GM21737 (cell line): ENCODE measurements around the gene MYO18B.

ENCODE experiments used
- ATAC-seq: cut with Tn5 transposase; IDR thresholded peaks from one replicate; pipeline ENCODE4 v1.9.1; 2021; ENCODE audit warnings: mild to moderate bottlenecking, moderate library complexity; ENCODE audit not compliant: unreplicated experiment

Gene MYO18B

GRCh38 chr22:26031641-26032040 lies 289.7 kb downstream of the MYO18B start:
- ATAC-seq = no peak

DNA sequence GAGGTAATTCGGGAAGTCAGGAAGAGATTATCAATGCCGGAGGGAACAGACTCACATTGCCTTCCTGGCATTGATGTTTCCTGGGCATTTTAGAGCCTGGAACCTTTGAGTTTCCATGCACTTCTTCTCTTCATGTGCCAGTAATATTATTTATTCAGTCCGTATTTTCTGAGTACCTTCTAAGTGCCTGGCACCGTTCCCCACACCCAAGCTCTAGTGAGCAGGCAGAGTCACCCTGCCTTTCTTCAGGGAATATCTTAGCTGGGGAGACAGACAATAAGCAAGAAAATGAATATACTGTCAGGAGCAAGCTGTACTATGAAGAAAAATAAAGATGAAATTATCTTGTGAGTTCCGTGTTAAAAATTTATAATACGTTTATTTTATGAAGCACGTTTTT lies 291.1 kb downstream of the MYO18B start:
- no peak for ATAC-seq

- ATAC-seq = no peak
Observed at GRCh38 chr22:26033586-26033985, 291.6 kb downstream of the MYO18B start.

- ATAC-seq = no peak
Observed at GRCh38 chr22:26035523-26035922, 293.5 kb downstream of the MYO18B start.

GRCh38 chr22:26038365-26038764 lies 296.4 kb downstream of the MYO18B start:
- ATAC-seq = no peak

DNA sequence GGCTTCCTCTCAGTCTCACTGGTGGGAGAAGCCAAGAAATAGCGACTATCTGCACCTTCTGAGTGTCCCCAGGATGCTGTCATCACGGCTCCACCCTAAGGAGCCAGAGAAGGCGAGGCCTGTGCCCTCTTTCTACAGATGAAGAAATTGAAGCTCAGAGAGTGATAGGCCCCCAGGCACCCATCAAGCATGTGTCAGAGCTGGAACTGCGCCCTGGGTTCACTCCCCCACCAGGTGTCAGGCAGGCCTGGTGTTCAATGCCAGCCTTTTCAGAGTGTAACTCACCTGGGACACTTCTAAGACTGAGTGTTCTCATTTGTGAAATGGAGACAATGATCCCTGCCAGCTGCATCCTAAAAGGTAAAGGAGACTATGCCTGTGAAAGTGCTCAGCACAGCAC lies 299.9 kb downstream of the MYO18B start:
- no peak for ATAC-seq

DNA sequence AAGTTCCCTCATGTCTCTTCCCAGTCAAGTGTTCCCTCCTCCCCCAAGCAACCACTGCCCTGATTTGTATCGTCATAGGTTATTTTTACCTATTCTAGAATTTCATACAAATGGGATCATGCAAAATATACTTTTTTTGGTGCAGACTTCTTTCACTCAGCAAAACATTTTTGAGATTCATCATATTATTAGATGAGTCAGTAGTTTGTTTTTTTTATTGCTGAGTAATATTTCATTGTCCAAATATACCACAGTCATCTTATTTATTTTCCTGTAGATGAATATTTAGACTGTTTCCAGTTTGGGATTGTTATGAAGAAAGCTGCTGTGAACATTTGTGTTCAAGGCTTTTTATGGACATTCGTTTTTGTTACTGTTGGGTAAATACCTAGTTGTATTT lies 301.0 kb downstream of the MYO18B start:
- ATAC-seq = no peak

- ATAC-seq = no peak
Observed at GRCh38 chr22:26045051-26045450, 303.1 kb downstream of the MYO18B start.

- no peak for ATAC-seq
Observed at GRCh38 chr22:26045860-26046259, 303.9 kb downstream of the MYO18B start.

DNA sequence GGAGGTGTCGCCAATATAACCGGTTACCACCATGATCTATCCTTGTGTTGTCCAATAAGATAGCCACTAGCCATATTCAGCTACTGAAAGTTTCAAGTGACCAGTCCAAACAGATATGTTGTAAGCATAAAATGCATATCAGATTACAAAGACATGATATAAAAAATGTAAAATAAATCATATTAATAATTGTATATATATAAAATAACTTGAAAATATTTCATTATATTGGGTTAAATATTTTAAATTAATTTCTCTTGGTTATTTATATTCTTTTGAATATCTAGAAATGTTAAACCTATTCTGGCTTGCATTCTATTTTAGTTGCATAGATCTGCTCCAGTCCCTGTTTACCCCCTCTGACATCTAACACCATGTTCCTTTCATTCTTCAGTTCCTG lies 305.5 kb downstream of the MYO18B start:
- ATAC-seq = no peak

- no peak for ATAC-seq
Observed at GRCh38 chr22:26047920-26048319, 305.9 kb downstream of the MYO18B start.

DNA sequence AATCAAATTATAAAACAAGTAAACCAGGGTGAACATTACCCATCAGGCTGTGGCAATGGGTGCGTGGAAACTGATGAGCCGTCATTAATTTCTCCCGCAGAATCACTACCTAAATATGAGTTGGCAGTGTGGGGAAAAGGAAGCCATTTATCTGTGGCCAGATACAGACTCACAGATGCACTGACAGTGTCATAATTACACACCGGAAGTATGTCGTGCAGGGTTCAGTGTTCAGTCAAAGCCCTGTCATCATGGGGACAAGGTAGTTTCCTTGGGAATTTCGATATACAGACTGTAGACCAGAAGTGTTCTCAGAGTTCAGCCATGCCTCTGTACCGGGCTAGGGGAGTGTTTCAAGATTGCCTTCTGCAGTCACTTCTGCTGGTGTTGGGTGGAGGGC lies 308.1 kb downstream of the MYO18B start:
- no peak for ATAC-seq

- ATAC-seq = no peak
Observed at GRCh38 chr22:26053737-26054316, 311.8 kb downstream of the MYO18B start.

GRCh38 chr22:26054841-26055605 lies 313.0 kb downstream of the MYO18B start:
- ATAC-seq = no peak

- ATAC-seq = no peak
Observed at GRCh38 chr22:26055693-26056092, 313.7 kb downstream of the MYO18B start.

GRCh38 chr22:26056455-26057200 lies 314.6 kb downstream of the MYO18B start:
- ATAC-seq = no peak

- ATAC-seq = no peak
Observed at GRCh38 chr22:26057731-26058130, 315.7 kb downstream of the MYO18B start.

DNA sequence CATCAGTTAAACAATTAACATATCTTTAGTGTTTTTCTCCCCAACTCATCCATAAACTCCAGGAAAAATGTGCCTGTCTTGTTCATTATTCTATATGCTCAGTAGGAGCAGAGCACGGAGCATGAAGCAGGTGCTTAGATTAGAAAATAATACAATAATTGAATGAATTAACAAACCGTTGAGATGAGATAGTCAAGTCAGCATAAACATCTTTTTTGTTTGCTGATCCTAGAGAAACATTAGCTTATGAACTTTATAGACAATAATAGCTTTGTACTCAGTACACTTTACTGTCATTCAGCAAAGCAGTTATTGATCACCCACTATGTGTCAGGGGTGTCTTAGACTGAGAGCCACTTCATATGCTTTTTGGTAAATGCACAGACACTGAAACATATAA lies 322.1 kb downstream of the MYO18B start:
- ATAC-seq = no peak

- ATAC-seq = no peak
Observed at GRCh38 chr22:26065847-26066246, 323.9 kb downstream of the MYO18B start.

DNA sequence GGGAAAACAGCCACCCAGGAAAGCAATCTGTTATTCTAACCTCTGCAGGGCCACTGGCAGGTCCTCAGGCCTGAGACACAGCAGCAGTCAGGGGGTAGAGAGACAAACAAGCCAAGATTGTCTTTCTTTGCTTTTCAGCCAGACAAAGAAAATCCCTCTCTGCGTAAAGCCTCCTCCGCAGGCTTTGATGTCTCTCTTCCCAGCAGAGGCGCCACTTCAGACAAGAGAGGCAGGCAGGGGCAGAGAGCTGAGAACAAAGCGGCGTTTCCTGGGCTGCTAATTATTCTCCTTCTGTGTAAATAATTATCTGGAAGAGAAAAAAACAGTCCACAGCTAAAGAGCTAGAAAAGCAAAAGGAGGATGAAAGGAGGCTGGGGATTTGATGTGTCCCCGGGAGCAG lies 324.5 kb downstream of the MYO18B start:
- ATAC-seq = no peak

DNA sequence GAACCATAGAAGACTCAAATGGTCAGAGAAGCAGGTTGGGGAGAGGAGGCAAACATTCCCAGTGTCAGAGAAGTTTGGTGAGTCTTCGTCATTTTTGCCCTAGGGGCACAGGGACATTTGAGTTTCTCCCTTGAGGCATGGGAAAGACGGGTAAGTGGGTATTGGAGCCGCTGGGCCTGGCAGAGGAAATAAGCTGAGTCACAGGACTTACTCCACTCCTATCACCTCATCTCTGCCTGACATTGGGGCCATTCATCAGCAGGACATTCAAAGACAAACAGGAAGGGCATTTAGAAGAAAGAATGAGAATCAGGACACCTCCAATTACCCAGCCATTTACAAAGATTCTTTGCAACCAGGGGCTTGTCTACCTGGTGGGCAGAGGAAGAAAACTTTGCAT lies 326.6 kb downstream of the MYO18B start:
- no peak for ATAC-seq

- ATAC-seq = no peak
Observed at GRCh38 chr22:26072621-26073020, 330.6 kb downstream of the MYO18B start.
